Measurements from ENCODE around the gene MKNK1.

Gene MKNK1

DNA sequence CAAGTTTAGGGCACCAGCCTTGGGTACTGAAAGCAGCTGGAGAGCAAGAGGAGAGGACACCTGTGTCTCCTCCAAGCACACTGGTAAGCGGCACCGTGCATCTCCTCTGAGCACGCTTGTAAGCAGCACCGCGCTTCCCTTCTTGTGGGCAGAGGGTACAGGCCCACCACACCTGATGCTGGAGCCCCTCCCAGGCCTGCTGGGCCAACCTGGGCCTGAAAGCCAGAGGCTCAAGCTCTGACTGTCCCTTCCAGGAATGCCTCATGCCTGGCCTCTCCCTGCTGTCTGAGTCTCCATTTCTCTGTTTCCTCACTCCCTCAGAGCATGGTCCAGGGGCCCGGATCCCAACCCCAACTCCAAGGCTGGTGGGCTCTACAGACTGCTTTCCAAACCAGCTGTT, 88.5 kb downstream of the MKNK1 start:
- DNase-seq = no peak
- H3K27ac Mint-ChIP-seq = no peak overlapping the region
- no peaks in the 10 kb centered on the region for H3K36me3 Mint-ChIP-seq
- no peak overlapping the region for H3K4me3 Mint-ChIP-seq
- H3K4me1 Mint-ChIP-seq = no peaks in the 10 kb centered on the region
- ATAC-seq (replicated peaks) = no peak
- H3K9me3 Mint-ChIP-seq = no peaks in the 10 kb centered on the region
- H3K27me3 Mint-ChIP-seq = peaks cover 50 to 54% of the 10 kb centered on the region in 2 donors

DNA sequence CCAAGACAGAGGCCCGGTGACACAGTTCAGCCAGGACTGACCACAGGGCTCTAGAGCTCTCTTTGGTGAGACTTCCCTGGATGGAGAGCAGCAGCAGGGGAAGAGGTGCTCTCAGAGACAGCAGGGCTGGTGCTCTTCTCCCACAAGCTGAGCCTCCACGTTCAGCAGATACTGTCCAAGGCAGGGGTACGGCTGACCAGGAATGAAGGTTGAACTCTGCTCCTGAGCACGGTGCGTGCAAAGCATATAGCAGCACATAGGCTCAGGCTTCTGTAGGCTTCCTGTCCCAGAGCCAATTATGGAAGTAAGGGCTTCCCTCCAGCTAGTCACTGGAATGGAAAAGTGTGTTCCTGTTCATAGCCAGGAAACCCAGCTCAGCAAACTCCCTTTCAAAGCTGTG, 90.5 kb downstream of the MKNK1 start:
- Mint-ChIP-seq H3K9me3 (no peaks in the 10 kb centered on the region), H3K27ac (no peak overlapping the region), H3K4me3 (no peak overlapping the region), H3K36me3 (no peaks in the 10 kb centered on the region), H3K4me1 (no peaks in the 10 kb centered on the region), H3K27me3 (peaks cover 38 to 48% of the 10 kb centered on the region in 2 donors)
- no peak for ATAC-seq (replicated peaks)
- DNase-seq = no peak

DNA sequence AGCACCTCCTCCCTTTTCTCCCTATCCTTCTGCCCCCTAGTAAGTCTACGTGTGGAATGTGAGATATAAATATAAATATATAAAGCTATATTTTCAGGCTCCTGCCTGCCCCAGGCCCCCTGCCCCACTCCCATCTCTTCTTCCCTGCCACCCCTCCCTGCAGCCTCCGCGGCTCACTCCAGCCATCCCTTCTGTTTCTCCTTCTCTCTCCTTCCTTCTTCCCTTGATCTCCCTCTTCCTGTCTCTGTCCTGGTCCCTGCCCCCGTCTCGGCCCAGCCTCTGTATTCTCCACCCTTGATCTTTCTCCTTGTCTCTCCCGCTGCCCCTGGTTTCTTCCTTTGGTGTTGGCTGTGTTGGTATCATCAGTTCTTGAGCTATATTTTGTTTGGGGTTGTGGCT, 91.3 kb downstream of the MKNK1 start:
- no peaks in the 10 kb centered on the region for H3K4me1 Mint-ChIP-seq
- ATAC-seq (replicated peaks) = no peak
- no peaks in the 10 kb centered on the region for H3K36me3 Mint-ChIP-seq
- H3K4me3 Mint-ChIP-seq = no peak overlapping the region
- H3K9me3 Mint-ChIP-seq = no peaks in the 10 kb centered on the region
- no peak overlapping the region for H3K27ac Mint-ChIP-seq
- H3K27me3 Mint-ChIP-seq = peaks cover 36 to 44% of the 10 kb centered on the region in 2 donors
- no peak for DNase-seq

DNA sequence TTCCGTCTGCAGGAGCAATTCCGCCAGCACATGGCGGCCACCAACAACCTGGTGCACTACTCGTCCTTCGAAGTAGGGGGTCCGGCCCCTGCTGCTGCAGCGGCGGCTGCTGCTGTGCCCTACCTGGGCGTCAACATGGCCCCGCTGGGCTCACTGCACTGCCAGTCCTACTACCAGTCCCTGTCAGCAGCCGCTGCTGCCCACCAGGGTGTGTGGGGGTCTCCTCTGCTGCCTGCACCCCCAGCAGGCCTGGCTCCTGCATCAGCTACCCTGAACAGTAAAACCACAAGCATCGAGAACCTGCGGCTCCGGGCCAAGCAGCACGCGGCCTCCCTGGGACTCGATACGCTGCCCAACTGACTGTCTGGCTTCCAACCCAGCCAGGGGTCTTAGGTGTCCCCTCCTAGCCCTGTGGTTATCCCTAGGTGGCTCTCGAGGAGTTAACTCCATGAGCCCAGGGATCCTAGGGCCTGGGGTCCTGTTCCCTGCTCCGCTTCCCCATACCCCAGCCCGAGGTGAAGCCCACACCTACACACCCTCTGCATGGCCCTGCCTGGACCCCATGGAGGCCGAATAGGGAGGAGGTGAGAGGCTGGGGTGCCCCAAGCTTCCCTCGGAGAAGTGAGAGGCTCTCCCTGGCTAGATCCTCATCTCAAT, 91.8 kb downstream of the MKNK1 start:
- Mint-ChIP-seq H3K9me3 (no peaks in the 10 kb centered on the region), H3K4me1 (no peaks in the 10 kb centered on the region), H3K4me3 (no peak overlapping the region), H3K36me3 (no peaks in the 10 kb centered on the region), H3K27ac (no peak overlapping the region), H3K27me3 (peaks cover 33 to 43% of the 10 kb centered on the region in 2 donors)
- ATAC-seq (replicated peaks) (no peak), DNase-seq (no peak)

DNA sequence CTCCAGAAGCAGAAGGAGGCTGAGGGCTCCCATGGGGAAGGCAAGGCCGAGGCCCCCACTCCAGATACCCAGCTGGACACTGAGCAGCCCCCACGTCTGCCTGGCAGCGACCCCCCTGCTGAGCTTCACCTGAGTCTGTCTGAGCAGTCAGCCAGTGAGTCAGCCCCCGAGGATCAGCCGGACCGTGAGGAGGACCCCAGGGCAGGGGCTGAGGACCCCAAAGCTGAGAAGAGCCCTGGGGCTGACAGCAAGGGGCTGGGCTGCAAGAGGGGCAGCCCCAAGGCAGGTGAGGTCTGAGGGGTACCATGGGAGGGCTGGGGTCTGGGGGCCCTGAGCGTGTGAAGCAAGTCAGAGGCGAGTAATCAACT, 93.1 kb downstream of the MKNK1 start:
- H3K9me3 Mint-ChIP-seq = no peaks in the 10 kb centered on the region
- no peaks in the 10 kb centered on the region for H3K4me1 Mint-ChIP-seq
- no peak overlapping the region for H3K4me3 Mint-ChIP-seq
- peaks cover 28 to 47% of the 10 kb centered on the region in 2 donors for H3K27me3 Mint-ChIP-seq
- no peak for DNase-seq
- no peaks in the 10 kb centered on the region for H3K36me3 Mint-ChIP-seq
- no peak for ATAC-seq (replicated peaks)
- no peak overlapping the region for H3K27ac Mint-ChIP-seq

DNA sequence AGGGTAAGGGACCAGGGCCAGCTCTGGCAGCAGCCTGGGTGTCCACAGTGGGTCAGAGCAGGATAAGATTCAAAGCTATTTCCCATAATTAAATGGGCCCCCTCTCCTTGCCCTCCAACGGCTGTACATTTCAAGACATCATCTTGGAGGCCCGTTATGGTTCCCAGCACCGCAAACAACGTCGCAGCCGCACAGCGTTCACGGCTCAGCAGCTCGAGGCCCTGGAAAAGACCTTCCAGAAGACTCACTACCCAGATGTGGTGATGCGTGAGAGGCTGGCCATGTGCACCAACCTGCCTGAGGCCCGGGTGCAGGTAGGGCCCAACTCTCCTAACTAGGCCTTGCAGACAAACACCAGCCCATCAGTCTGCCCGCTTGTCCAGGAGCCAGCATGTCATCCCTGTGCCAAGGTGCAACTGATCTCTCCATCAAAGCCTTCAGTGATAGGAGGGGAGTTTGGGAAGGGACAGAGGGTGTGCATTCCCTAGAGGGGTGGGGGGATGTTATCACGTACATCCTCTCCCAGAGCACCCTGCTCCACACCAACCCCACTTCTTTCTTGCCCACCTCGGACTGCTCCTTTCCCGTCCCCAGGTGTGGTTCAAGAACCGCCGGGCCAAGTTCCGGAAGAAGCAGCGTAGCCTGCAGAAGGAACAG, 93.6 kb downstream of the MKNK1 start:
- ATAC-seq (replicated peaks) (no peak), DNase-seq (no peak)
- H3K27me3 Mint-ChIP-seq = peaks cover 27 to 44% of the 10 kb centered on the region in 2 donors
- no peaks in the 10 kb centered on the region for H3K9me3 Mint-ChIP-seq
- no peak overlapping the region for H3K27ac Mint-ChIP-seq
- H3K36me3 Mint-ChIP-seq = no peaks in the 10 kb centered on the region
- no peaks in the 10 kb centered on the region for H3K4me1 Mint-ChIP-seq
- no peak overlapping the region for H3K4me3 Mint-ChIP-seq

DNA sequence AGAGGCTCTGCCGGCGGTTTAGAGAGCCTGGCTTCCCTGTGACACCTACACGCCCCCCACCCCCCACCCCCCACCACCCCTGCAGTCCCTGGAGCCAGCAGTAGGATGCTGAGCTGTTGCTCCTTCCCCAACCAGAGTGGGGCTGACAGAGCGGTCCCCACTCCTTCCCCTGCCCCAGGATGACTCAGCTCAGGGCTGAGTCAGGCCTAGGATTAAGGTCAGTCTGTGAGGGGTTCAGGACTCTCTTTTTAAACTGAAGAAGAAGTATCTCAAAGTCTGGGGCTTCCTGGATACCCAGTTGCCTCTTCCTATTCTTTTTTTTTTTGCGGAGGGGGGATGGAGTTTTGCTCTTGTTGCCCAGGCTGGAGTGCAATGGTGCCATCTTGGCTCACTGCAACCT, 95.3 kb downstream of the MKNK1 start:
- ATAC-seq (replicated peaks) = no peak
- peaks cover 23 to 37% of the 10 kb centered on the region in 2 donors for H3K27me3 Mint-ChIP-seq
- H3K36me3 Mint-ChIP-seq = no peaks in the 10 kb centered on the region
- H3K27ac Mint-ChIP-seq = no peak overlapping the region
- no peaks in the 10 kb centered on the region for H3K9me3 Mint-ChIP-seq
- no peaks in the 10 kb centered on the region for H3K4me1 Mint-ChIP-seq
- no peak for DNase-seq
- H3K4me3 Mint-ChIP-seq = no peak overlapping the region
